ENCODE data around the gene GPX4.

Gene GPX4

GRCh38 chr19:1151917-1152587 is 48.3 kb downstream of the GPX4 start:
- DNase-seq = no peak

- no peak for DNase-seq
Observed at GRCh38 chr19:1153891-1154730, 50.3 kb downstream of the GPX4 start.

GRCh38 chr19:1154731-1155351 is 51.0 kb downstream of the GPX4 start:
- no peak for DNase-seq

GRCh38 chr19:1155352-1156304 is 51.8 kb downstream of the GPX4 start:
- no peak for DNase-seq

Measured in NCI-H1436 (cell line).